Small intestine (tissue), 7 donors: ENCODE data around the gene PTK7. TPM values are rescaled to one million over a fixed set of nuclear protein-coding genes. Genes with fewer than 3 reads are reported as not detected.
A peak's percentile ranks its signal among the peaks of the same experiment; 100 is the strongest.

Experiments
- DNase-seq, 2 donors: peaks; one replicate each; pipeline versions ENCODE4 v3.0.0 to v3.0.0-alpha.2; 2013
- FAIRE-seq: peaks from 2 replicates; lab custom pipeline; 2012; peaks lifted over from hg19 to GRCh38; lab: Jason Lieb, UNC
- H3K27ac ChIP-seq, 3 donors: one replicate each; pipeline ENCODE4 v1.5.1; 2013; ENCODE audit warnings: low read length in 2 of 3, mild to moderate bottlenecking in 2 of 3, control low read depth in 1 of 3, inconsistent platforms in 1 of 3, low read depth in 1 of 3, moderate library complexity in 1 of 3
- H3K27me3 ChIP-seq, 3 donors: one replicate each; pipeline ENCODE4 v1.6.1; 2013; ENCODE audit warnings: low read length in 3 of 3, inconsistent platforms in 1 of 3; ENCODE audit not compliant: control insufficient read depth in 3 of 3, insufficient read depth in 3 of 3
- H3K36me3 ChIP-seq, 3 donors: one replicate each; pipeline ENCODE4 v1.6.1; 2013; ENCODE audit warnings: low read length in 3 of 3, inconsistent platforms in 1 of 3, low read depth in 1 of 3, mild to moderate bottlenecking in 1 of 3, moderate library complexity in 1 of 3; ENCODE audit not compliant: control insufficient read depth in 3 of 3, insufficient read depth in 2 of 3
- H3K4me1 ChIP-seq, 3 donors: one replicate each; pipeline ENCODE4 v1.6.1; 2013; ENCODE audit warnings: low read length in 2 of 3, inconsistent platforms in 1 of 3, low read depth in 1 of 3, mild to moderate bottlenecking in 1 of 3, moderate library complexity in 1 of 3; ENCODE audit not compliant: control insufficient read depth in 3 of 3, insufficient read depth in 2 of 3
- H3K4me3 ChIP-seq, 3 donors: one replicate each; pipeline ENCODE4 v1.5.1; 2013; ENCODE audit warnings: low read length in 3 of 3, control low read depth in 1 of 3, inconsistent platforms in 1 of 3, low read depth in 1 of 3, mild to moderate bottlenecking in 1 of 3, moderate library complexity in 1 of 3
- H3K9me3 ChIP-seq, 2 donors: one replicate each; pipeline ENCODE4 v1.6.1; 2013; ENCODE audit warnings: low read depth in 1 of 2, low read length in 1 of 2; ENCODE audit not compliant: control insufficient read depth in 2 of 2, insufficient read depth in 1 of 2
- WGBS, 3 donors: extraction: QIAGEN DNeasy Blood & Tissue Kit; methylation state at CpG; one replicate each; pipeline ENCODE4 v1.1.7; 2013; 5-methylcytosine and 5-hydroxymethylcytosine counted together
- polyA plus RNA-seq, 4 donors: library from polyadenylated mRNA; stranded (reverse) in 3 of 4; unstranded in 1 of 4; fragments of 200-250 nt in 3 of 4; fragments of 120-200 nt in 1 of 4; gene quantifications; one replicate each; pipeline versions ENCODE4 v1.2.1 to v1.2.3, GENCODE V29; 2013
- donor health status: healthy with polysubstance abuse.
- donor health status: control.
- donor health status: control.
- donor health status: Bipolar disorder and iron deficiency.
- donor health status: healthy.

Gene PTK7
- polyA plus RNA-seq, 4 donors = 1.1 to 36.5 (median 6.9) TPM

- Histone ChIP-seq H3K9me3 (no peaks in the 10 kb centered on the region), H3K27me3 (no peaks in the 10 kb centered on the region), H3K27ac (peak overlapping the region; percentile 9 to 69 (median 64)), H3K4me1 (peaks cover 0 to 5% (median 2%) of the 10 kb centered on the region in 3 donors), H3K36me3 (peaks cover 13 to 55% (median 16%) of the 10 kb centered on the region in 3 donors), H3K4me3 (peak overlapping the region; percentile 43 to 86 (median 75))
- WGBS, 3 donors = 39 to 44% (median 40%) methylated on average over 9 of the region's 9 CpGs
- DNase-seq (no peak), FAIRE-seq (no peak)
Measured at GRCh38 chr6:43181621-43181941, 105.5 kb downstream of the PTK7 start.

DNA sequence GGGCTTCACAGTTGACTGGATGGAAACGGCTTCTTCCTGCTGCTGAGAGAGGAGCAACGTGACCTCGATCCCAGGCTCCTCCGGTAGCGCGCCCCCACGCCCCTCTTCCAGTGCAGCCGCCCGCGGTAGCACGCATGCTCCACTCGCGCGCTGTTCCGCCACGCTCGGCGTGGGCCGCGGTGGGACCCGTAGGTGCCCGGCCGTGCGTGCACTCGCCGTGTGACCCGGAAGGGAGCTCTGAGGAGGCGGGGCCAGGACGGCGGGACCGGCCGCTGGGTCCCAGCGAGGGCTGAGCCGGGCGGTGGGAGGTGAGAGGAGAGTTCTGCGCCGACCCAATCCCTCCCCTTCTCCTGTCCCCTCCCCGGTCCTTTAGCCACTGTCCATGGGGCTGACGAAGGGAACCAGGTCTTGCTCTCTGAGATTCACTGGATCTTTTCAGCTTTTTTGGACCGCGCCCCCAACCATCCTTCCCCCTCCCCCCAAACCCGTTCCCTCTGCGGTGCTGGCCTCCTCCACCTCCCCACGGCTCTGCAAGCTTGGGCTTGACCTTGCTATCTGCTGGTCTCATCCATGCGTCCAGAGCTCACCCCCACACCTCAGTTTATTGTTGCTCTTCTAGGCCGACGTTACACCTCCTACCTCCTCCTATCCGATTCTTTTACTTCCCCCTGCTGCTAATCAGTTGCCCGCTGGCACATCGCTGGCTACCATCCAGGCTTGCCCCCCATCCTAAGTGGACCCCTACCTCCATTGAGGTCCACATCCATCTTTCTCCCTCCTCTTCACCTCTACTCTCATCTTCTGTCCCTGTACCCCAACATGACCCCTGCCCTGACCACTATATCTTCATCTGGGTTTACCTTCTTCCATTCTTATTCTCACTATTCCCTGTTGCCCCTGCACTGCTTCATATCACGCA, 106.1 kb downstream of the PTK7 start, which contains the start of gene CUL9:
CUL9 (plus strand) TSS at position 255 of the 919 bp plus-strand sequence. CDS start 2,115 bp downstream, outside the sequence.
- Histone ChIP-seq H3K4me1 (peaks cover 0 to 5% (median 2%) of the 10 kb centered on the region in 3 donors), H3K4me3 (peak within 1 kb of the TSS; percentile 71 to 86 (median 75)), H3K36me3 (peaks cover 11 to 59% (median 18%) of the 10 kb centered on the region in 3 donors), H3K27ac (peak within 1 kb of the TSS; percentile 20 to 69 (median 64)), H3K9me3 (no peaks in the 10 kb centered on the region), H3K27me3 (no peaks in the 10 kb centered on the region)
- FAIRE-seq (no peak), DNase-seq (peak; percentile 83 to 92)
- WGBS, 3 donors = 0 to 1% (median 1%) methylated on average over 42 to 51 of the region's 51 CpGs

DNA sequence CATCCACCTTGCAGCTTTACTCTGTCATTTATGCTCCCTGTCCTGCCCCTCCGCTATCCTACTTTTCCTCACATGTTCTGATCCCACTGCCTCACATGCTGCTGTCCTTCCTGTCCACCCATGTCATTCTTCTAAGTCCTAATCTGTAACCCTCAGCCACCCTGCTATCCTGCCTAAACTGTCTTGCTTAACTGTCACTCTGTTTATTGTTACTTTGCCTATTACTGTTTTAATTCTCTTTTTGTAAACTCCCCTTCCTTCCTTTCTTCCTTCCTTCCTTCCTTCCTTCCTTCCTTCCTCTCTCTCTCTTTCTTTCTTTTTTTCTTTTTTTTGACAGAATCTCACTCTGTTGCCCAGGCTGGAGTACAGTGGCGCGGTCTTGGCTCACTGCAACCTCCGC, 107.3 kb downstream of the PTK7 start:
- H3K36me3 ChIP-seq = peaks cover 11 to 59% (median 16%) of the 10 kb centered on the region in 3 donors

GRCh38 chr6:43184268-43184985, 108.3 kb downstream of the PTK7 start:
- FAIRE-seq (no peak), DNase-seq (no peak)
- Histone ChIP-seq H3K4me3 (no peak overlapping the region), H3K27me3 (no peaks in the 10 kb centered on the region), H3K27ac (no peak overlapping the region), H3K9me3 (no peaks in the 10 kb centered on the region), H3K4me1 (peaks cover 0 to 7% (median 2%) of the 10 kb centered on the region in 3 donors), H3K36me3 (peaks cover 7 to 56% (median 14%) of the 10 kb centered on the region in 3 donors)
- WGBS, 3 donors = 94 to 95% (median 94%) methylated on average over 20 to 21 of the region's 21 CpGs

More for the DNA sequence above, 107.3 kb downstream of the PTK7 start:
- H3K4me1 ChIP-seq = peaks cover 0 to 5% (median 2%) of the 10 kb centered on the region in 3 donors
- H3K4me3 ChIP-seq = no peak overlapping the region
- H3K9me3 ChIP-seq = no peaks in the 10 kb centered on the region
- FAIRE-seq (no peak), DNase-seq (no peak)
- H3K27ac ChIP-seq = no peak overlapping the region
- H3K27me3 ChIP-seq = no peaks in the 10 kb centered on the region
- WGBS, 3 donors = 94 to 99% (median 96%) methylated on average over 4 of the region's 4 CpGs

- H3K4me3 ChIP-seq = no peak overlapping the region
- no peak for FAIRE-seq
- no peak overlapping the region for H3K27ac ChIP-seq
Measured at GRCh38 chr6:43185391-43185985, 109.4 kb downstream of the PTK7 start.

GRCh38 chr6:43186019-43186418, 109.9 kb downstream of the PTK7 start:
- no peaks in the 10 kb centered on the region for H3K9me3 ChIP-seq
- DNase-seq = no peak
- peaks cover 6 to 44% (median 14%) of the 10 kb centered on the region in 3 donors for H3K36me3 ChIP-seq
- FAIRE-seq = no peak
- 98% methylated on average over 14 of the region's 14 CpGs for WGBS, 3 donors
- no peak overlapping the region for H3K4me3 ChIP-seq
- no peaks in the 10 kb centered on the region for H3K27me3 ChIP-seq
- peaks cover 0 to 11% (median 2%) of the 10 kb centered on the region in 3 donors for H3K4me1 ChIP-seq
- no peak overlapping the region for H3K27ac ChIP-seq

More at GRCh38 chr6:43185391-43185985, 109.4 kb downstream of the PTK7 start:
- H3K36me3 ChIP-seq = peaks cover 6 to 47% (median 14%) of the 10 kb centered on the region in 3 donors
- DNase-seq = no peak
- H3K4me1 ChIP-seq = peaks cover 0 to 11% (median 2%) of the 10 kb centered on the region in 3 donors
- WGBS, 3 donors = 68 to 76% (median 69%) methylated on average over 5 of the region's 5 CpGs
- no peaks in the 10 kb centered on the region for H3K9me3 ChIP-seq
- H3K27me3 ChIP-seq = no peaks in the 10 kb centered on the region

GRCh38 chr6:43186706-43187105, 110.6 kb downstream of the PTK7 start:
- H3K36me3 ChIP-seq = peaks cover 6 to 42% (median 14%) of the 10 kb centered on the region in 3 donors
- no peak for DNase-seq
- no peak for FAIRE-seq
- 90 to 96% (median 96%) methylated on average over 4 of the region's 4 CpGs for WGBS, 3 donors
- no peak overlapping the region for H3K27ac ChIP-seq
- peaks cover 0 to 11% (median 2%) of the 10 kb centered on the region in 3 donors for H3K4me1 ChIP-seq
- no peaks in the 10 kb centered on the region for H3K27me3 ChIP-seq
- no peak overlapping the region for H3K4me3 ChIP-seq
- no peaks in the 10 kb centered on the region for H3K9me3 ChIP-seq

GRCh38 chr6:43187821-43188220, 111.7 kb downstream of the PTK7 start:
- Histone ChIP-seq H3K27me3 (no peaks in the 10 kb centered on the region), H3K4me1 (peaks cover 0 to 11% (median 2%) of the 10 kb centered on the region in 3 donors), H3K9me3 (no peaks in the 10 kb centered on the region), H3K36me3 (peaks cover 6 to 52% (median 14%) of the 10 kb centered on the region in 3 donors), H3K4me3 (no peak overlapping the region), H3K27ac (no peak overlapping the region)
- 94 to 98% (median 96%) methylated on average over 7 of the region's 7 CpGs for WGBS, 3 donors
- DNase-seq (no peak), FAIRE-seq (no peak)
